Activated CD4-positive, CD25-positive, alpha-beta regulatory T cell treated with anti-CD3 and anti-CD28 coated beads, Interleukin-2, amount 50 U/mL, for 16 hours (primary cell): ENCODE data around the gene TTC13.
A peak's percentile ranks its signal among the peaks of the same experiment; 100 is the strongest.

ENCODE experiments used
- DNase-seq: peaks from one replicate; pipeline ENCODE4 v3.0.0-alpha.2; 2020; ENCODE audit warnings: low read depth, low spot score

TTC13 gene

GRCh38 chr1:230948301-230948700, 30.4 kb downstream of the TTC13 start:
- DNase-seq: no peak

- no peak for DNase-seq
Measured at GRCh38 chr1:230943048-230943593, 35.5 kb downstream of the TTC13 start.

GRCh38 chr1:230940848-230941247, 37.8 kb downstream of the TTC13 start:
- DNase-seq: no peak

- DNase-seq: no peak
Measured at GRCh38 chr1:230939806-230940489, 38.7 kb downstream of the TTC13 start.

- no peak for DNase-seq
Measured at GRCh38 chr1:230938924-230939368, 39.7 kb downstream of the TTC13 start.

GRCh38 chr1:230937371-230937770, 41.3 kb downstream of the TTC13 start:
- no peak for DNase-seq

GRCh38 chr1:230936475-230936874, 42.2 kb downstream of the TTC13 start:
- DNase-seq: no peak

- DNase-seq: no peak
Measured at GRCh38 chr1:230935852-230936251, 42.8 kb downstream of the TTC13 start.

- DNase-seq: no peak
Measured at GRCh38 chr1:230930986-230931385, 47.7 kb downstream of the TTC13 start.

GRCh38 chr1:230926182-230926581, 52.5 kb downstream of the TTC13 start:
- no peak for DNase-seq

- DNase-seq: no peak
Measured at GRCh38 chr1:230925608-230926007, 53.1 kb downstream of the TTC13 start.

- no peak for DNase-seq
Measured at GRCh38 chr1:230923176-230923575, 55.5 kb downstream of the TTC13 start.

- no peak for DNase-seq
Measured at GRCh38 chr1:230922620-230923019, 56.0 kb downstream of the TTC13 start.

- no peak for DNase-seq
Measured at GRCh38 chr1:230919207-230919606, 59.5 kb downstream of the TTC13 start.

GRCh38 chr1:230917284-230918135, 61.2 kb downstream of the TTC13 start:
- DNase-seq: peak; percentile 51

GRCh38 chr1:230916587-230917283, 61.9 kb downstream of the TTC13 start:
- no peak for DNase-seq

GRCh38 chr1:230915078-230915477, 63.6 kb downstream of the TTC13 start:
- no peak for DNase-seq

- no peak for DNase-seq
Measured at GRCh38 chr1:230913496-230913895, 65.2 kb downstream of the TTC13 start.

- DNase-seq: no peak
Measured at GRCh38 chr1:230910755-230911117, 67.9 kb downstream of the TTC13 start.

GRCh38 chr1:230909974-230910754, 68.5 kb downstream of the TTC13 start:
- no peak for DNase-seq

- no peak for DNase-seq
Measured at GRCh38 chr1:230907472-230908205, 71.0 kb downstream of the TTC13 start.
